ENCODE data around the gene CCDC3. TPM values are rescaled to one million over a fixed set of nuclear protein-coding genes. Genes with fewer than 3 reads are reported as not detected.
"Not testable (repeated sequence)": the region's sequence is repeated elsewhere in the genome, so short reads cannot be mapped to it uniquely, and the experiment has no call there.

The CCDC3 gene
- total RNA-seq, 2 donors from 2014 or later = 8.7 to 25.5 TPM

GRCh38 chr10:13003759-13004158 lies 2.2 kb upstream of the CCDC3 start:
- ATAC-seq = no peak
- intact Hi-C loops (cut with DNase I) = no loop called here
- no peak for DNase-seq

GRCh38 chr10:13003004-13003403 lies 1.5 kb upstream of the CCDC3 start:
- intact Hi-C loops (cut with DNase I) = no loop called here
- ATAC-seq = no peak

GRCh38 chr10:13001887-13002212 lies 337 bp upstream of the CCDC3 start:
- no peak for ATAC-seq
- intact Hi-C loops (cut with DNase I) = no loop called here
- no peak for DNase-seq

More at GRCh38 chr10:13003004-13003403, 1.5 kb upstream of the CCDC3 start:
- DNase-seq = no peak

GRCh38 chr10:13000431-13000830 lies 1.1 kb downstream of the CCDC3 start:
- DNase-seq = no peak
- ATAC-seq = no peak
- intact Hi-C loops (cut with DNase I) = no loop called here

GRCh38 chr10:12999849-13000248 lies 1.7 kb downstream of the CCDC3 start:
- DNase-seq (no peak), ATAC-seq (no peak)
- intact Hi-C loops (cut with DNase I) = loop anchor here in 1 of 2 donors (5.0 kb wide), 1 partner anchor 798 kb away; no protein-coding TSS in a partner anchor

GRCh38 chr10:12995425-12995861 lies 6.1 kb downstream of the CCDC3 start:
- DNase-seq = no peak
- ATAC-seq = no peak
- intact Hi-C loops (cut with DNase I) = loop anchor here in 1 of 2 donors (5.0 kb wide), 1 partner anchor 793 kb away; no protein-coding TSS in a partner anchor

- ATAC-seq (peak; percentile 33 to 44), DNase-seq (no peak)
- intact Hi-C loops (cut with DNase I) = no loop called here
Observed at GRCh38 chr10:12993595-12993994, 7.9 kb downstream of the CCDC3 start.

GRCh38 chr10:12985347-12985746 lies 16.2 kb downstream of the CCDC3 start:
- intact Hi-C loops (cut with DNase I) = no loop called here
- ATAC-seq (no peak), DNase-seq (no peak)

GRCh38 chr10:12984165-12984747 lies 17.3 kb downstream of the CCDC3 start:
- ATAC-seq = no peak
- DNase-seq = no peak
- intact Hi-C loops (cut with DNase I) = no loop called here

GRCh38 chr10:12983568-12983967 lies 17.9 kb downstream of the CCDC3 start:
- ATAC-seq; intact Hi-C loops (cut with DNase I); DNase-seq: not testable (repeated sequence)

- ATAC-seq (no peak), DNase-seq (no peak)
- intact Hi-C loops (cut with DNase I) = no loop called here
Observed at GRCh38 chr10:12981570-12981969, 19.9 kb downstream of the CCDC3 start.

GRCh38 chr10:12980713-12981306 lies 20.7 kb downstream of the CCDC3 start:
- intact Hi-C loops (cut with DNase I) = no loop called here
- ATAC-seq (peak in 1 of 2 donors; percentile 23), DNase-seq (no peak)

GRCh38 chr10:12980102-12980661 lies 21.3 kb downstream of the CCDC3 start:
- intact Hi-C loops (cut with DNase I) = no loop called here
- no peak for DNase-seq
- no peak for ATAC-seq

GRCh38 chr10:12978891-12979290 lies 22.6 kb downstream of the CCDC3 start:
- no peak for DNase-seq
- no peak for ATAC-seq
- intact Hi-C loops (cut with DNase I) = no loop called here

GRCh38 chr10:12975906-12976305 lies 25.6 kb downstream of the CCDC3 start:
- intact Hi-C loops (cut with DNase I) = no loop called here
- ATAC-seq = no peak
- DNase-seq = no peak

GRCh38 chr10:12975266-12975665 lies 26.2 kb downstream of the CCDC3 start:
- intact Hi-C loops (cut with DNase I) = no loop called here
- DNase-seq (no peak), ATAC-seq (no peak)

- DNase-seq = no peak
- intact Hi-C loops (cut with DNase I) = no loop called here
- ATAC-seq = no peak
Observed at GRCh38 chr10:12974491-12975199, 26.9 kb downstream of the CCDC3 start.

GRCh38 chr10:12974078-12974477 lies 27.4 kb downstream of the CCDC3 start:
- DNase-seq (no peak), ATAC-seq (peak in 1 of 2 donors; percentile 27)
- intact Hi-C loops (cut with DNase I) = no loop called here

- DNase-seq (no peak), ATAC-seq (peak in 1 of 2 donors; percentile 75)
- intact Hi-C loops (cut with DNase I) = no loop called here
Observed at GRCh38 chr10:12973149-12973718, 28.3 kb downstream of the CCDC3 start.

GRCh38 chr10:12972146-12972545 lies 29.4 kb downstream of the CCDC3 start:
- DNase-seq (no peak), ATAC-seq (no peak)
- intact Hi-C loops (cut with DNase I) = no loop called here

Measured in left cardiac atrium (tissue), 4 donors.